GM18511 (cell line): Measurements from ENCODE around the gene PRKN.
"Not testable (repeated sequence)": the region's sequence is repeated elsewhere in the genome, so short reads cannot be mapped to it uniquely, and the experiment has no call there.

Experiments used
- ATAC-seq: cut with Tn5 transposase; IDR thresholded peaks from one replicate; pipeline ENCODE4 v1.9.1; 2021; ENCODE audit warnings: mild to moderate bottlenecking, moderate library complexity; ENCODE audit not compliant: unreplicated experiment

The PRKN gene

GRCh38 chr6:161834426-161834825, 893.1 kb downstream of the PRKN start:
- ATAC-seq = no peak

- ATAC-seq = no peak
These were observed 894.3 kb downstream of the PRKN start for GRCh38 chr6:161833099-161833860.

GRCh38 chr6:161832622-161833021, 894.9 kb downstream of the PRKN start:
- no peak for ATAC-seq

- no peak for ATAC-seq
These were observed 896.5 kb downstream of the PRKN start for GRCh38 chr6:161830866-161831616.

- no peak for ATAC-seq
These were observed 898.3 kb downstream of the PRKN start for GRCh38 chr6:161829291-161829729.

- no peak for ATAC-seq
These were observed 899.2 kb downstream of the PRKN start for GRCh38 chr6:161828355-161828754.

- no peak for ATAC-seq
These were observed 901.1 kb downstream of the PRKN start for GRCh38 chr6:161826512-161826911.

GRCh38 chr6:161822204-161822603, 905.4 kb downstream of the PRKN start:
- not testable (repeated sequence) for ATAC-seq

- ATAC-seq = no peak
These were observed 909.7 kb downstream of the PRKN start for GRCh38 chr6:161817881-161818280.

- no peak for ATAC-seq
These were observed 911.6 kb downstream of the PRKN start for GRCh38 chr6:161815965-161816364.

GRCh38 chr6:161813156-161813555, 914.4 kb downstream of the PRKN start:
- no peak for ATAC-seq

- no peak for ATAC-seq
These were observed 917.6 kb downstream of the PRKN start for GRCh38 chr6:161809971-161810370.

GRCh38 chr6:161804838-161805237, 922.7 kb downstream of the PRKN start:
- ATAC-seq = no peak

- no peak for ATAC-seq
These were observed 924.4 kb downstream of the PRKN start for GRCh38 chr6:161803131-161803530.

GRCh38 chr6:161802231-161802630, 925.3 kb downstream of the PRKN start:
- ATAC-seq = no peak

GRCh38 chr6:161798844-161799394, 928.6 kb downstream of the PRKN start:
- ATAC-seq = no peak

GRCh38 chr6:161796681-161797080, 930.9 kb downstream of the PRKN start:
- ATAC-seq = no peak

GRCh38 chr6:161792851-161793493, 934.6 kb downstream of the PRKN start:
- no peak for ATAC-seq

- no peak for ATAC-seq
These were observed 939.0 kb downstream of the PRKN start for GRCh38 chr6:161788531-161788930.

- ATAC-seq = no peak
These were observed 955.4 kb downstream of the PRKN start for GRCh38 chr6:161772176-161772575.

- no peak for ATAC-seq
These were observed 965.6 kb downstream of the PRKN start for GRCh38 chr6:161761966-161762365.
